ENCODE data around the gene SLC23A3. TPM values are rescaled to one million over a fixed set of nuclear protein-coding genes. Genes with fewer than 3 reads are reported as not detected.

Gene SLC23A3
- total RNA-seq, 4 donors from 2014 or later, result 1.0 to 2.7 (median 1.2) TPM

- DNase-seq (ENCODE audit: low spot score), result no peak
- no peak for ATAC-seq (ENCODE audit: low FRiP score)
- TF ChIP-seq, protein P1, sequence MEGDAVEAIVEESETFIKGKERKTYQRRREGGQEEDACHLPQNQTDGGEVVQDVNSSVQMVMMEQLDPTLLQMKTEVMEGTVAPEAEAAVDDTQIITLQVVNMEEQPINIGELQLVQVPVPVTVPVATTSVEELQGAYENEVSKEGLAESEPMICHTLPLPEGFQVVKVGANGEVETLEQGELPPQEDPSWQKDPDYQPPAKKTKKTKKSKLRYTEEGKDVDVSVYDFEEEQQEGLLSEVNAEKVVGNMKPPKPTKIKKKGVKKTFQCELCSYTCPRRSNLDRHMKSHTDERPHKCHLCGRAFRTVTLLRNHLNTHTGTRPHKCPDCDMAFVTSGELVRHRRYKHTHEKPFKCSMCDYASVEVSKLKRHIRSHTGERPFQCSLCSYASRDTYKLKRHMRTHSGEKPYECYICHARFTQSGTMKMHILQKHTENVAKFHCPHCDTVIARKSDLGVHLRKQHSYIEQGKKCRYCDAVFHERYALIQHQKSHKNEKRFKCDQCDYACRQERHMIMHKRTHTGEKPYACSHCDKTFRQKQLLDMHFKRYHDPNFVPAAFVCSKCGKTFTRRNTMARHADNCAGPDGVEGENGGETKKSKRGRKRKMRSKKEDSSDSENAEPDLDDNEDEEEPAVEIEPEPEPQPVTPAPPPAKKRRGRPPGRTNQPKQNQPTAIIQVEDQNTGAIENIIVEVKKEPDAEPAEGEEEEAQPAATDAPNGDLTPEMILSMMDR (IDR thresholded peaks at IDR 0.05), result no peak
These were observed 14.3 kb upstream of the SLC23A3 start for GRCh38 chr2:219184121-219184520.

- no peak for DNase-seq (ENCODE audit: low spot score)
- TF ChIP-seq, protein P1 (IDR thresholded peaks at IDR 0.05), result no peak
- ATAC-seq (ENCODE audit: low FRiP score), result no peak
These were observed 13.4 kb upstream of the SLC23A3 start for GRCh38 chr2:219183151-219183772.

GRCh38 chr2:219182331-219183150 is 12.7 kb upstream of the SLC23A3 start:
- DNase-seq (ENCODE audit: low spot score) (no peak), ATAC-seq (ENCODE audit: low FRiP score) (no peak)
- TF ChIP-seq, protein P1 (IDR thresholded peaks at IDR 0.05), result no peak

DNA sequence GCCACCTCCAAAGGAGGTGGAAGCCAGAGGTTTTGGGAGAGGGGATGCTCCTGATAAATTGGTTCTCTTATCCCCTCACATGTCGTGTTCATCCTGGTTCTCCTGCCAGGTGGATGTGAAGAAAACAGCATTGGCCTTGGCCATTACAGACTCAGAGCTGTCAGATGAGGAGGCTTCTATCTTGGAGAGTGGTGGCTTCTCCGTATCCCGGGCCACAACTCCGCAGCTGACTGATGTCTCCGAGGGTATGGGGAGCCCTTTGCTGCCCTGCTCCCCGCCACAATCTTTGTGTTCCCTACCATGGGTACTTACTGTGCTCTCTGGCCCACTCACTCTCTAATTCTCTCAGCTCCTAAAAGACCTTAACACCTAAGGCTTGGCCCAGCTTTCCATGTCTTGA is 11.7 kb upstream of the SLC23A3 start:
- no peak for DNase-seq (ENCODE audit: low spot score)
- TF ChIP-seq, protein P1 (IDR thresholded peaks at IDR 0.05), result no peak
- ATAC-seq (ENCODE audit: low FRiP score), result no peak

DNA sequence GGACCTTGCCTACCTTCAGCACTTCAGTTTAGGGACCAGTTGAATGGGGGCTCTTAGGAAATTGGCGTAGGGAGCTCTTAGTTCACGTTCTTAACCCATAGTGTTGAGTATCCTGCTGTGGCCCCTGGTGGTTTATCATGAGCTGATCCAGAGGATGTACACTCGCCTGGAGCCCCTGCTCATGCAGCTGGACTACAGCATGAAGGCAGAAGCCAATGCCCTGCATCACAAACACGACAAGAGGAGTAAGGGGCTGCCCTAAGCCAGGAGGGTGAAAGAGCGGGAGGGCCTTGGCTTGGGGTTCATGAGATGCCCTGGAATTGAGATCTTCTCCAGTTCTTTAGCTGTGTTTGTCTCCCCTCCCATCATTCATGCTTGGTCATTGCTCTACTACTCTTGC is 11.1 kb upstream of the SLC23A3 start:
- DNase-seq (ENCODE audit: low spot score) (no peak), ATAC-seq (ENCODE audit: low FRiP score) (no peak)
- TF ChIP-seq, protein P1 (IDR thresholded peaks at IDR 0.05), result no peak

DNA sequence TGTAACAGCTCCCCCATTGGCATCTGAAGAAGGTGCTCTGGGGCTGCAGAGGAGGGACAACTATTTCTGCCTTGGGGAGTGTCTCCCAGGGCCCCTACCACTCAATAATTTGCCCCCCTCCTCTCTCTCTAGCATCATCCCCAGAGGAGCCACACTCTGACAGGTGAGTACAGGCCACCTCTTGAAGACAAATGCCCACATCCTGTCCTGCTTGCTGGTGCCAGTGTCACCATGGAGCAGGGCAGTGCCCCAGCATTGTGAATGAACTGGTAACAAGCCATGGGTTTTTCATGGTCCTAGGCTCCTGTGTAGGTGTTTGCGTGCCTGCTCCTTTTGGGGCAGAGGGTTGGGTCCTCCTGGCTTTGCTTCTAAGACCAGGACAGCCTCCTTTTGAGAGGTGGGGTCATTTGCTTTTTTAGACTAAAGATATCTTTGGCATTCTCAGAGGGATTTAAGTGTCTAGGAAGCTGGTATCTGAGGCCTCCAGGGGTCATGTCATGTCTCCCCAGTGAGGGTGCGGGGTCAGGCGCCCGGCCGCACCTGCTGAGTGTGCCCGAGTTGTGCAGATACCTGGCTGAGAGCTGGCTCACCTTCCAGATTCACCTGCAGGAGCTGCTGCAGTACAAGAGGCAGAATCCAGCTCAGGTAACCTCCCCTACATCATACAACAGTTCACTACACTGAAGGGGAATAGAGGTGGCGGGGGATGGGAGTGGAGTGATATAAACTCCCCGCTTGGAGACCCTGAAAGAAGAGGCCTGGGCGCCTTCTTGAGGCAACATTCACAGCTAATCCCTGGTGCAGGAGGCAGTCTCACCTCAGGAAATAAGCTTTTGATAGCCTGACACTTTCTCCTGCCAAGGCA is 10.0 kb upstream of the SLC23A3 start:
- ATAC-seq (ENCODE audit: low FRiP score) (no peak), DNase-seq (ENCODE audit: low spot score) (no peak)
- TF ChIP-seq, protein P1 (IDR thresholded peaks at IDR 0.05), result no peak

All from omental fat pad (tissue), 4 donors.